Breast epithelium (tissue), 3 donors: ENCODE results near the gene TPD52L1.

ENCODE experiments used
- CTCF ChIP-seq, 3 donors: fragments of 450-650 bp; IDR thresholded peaks; one replicate each; pipeline ENCODE4 v1.5.1; 2016 to 2017; ENCODE audit warnings: antibody characterized with exemption in 3 of 3, mild to moderate bottlenecking in 3 of 3, moderate library complexity in 3 of 3
- POLR2A ChIP-seq: fragments of 450-650 bp; IDR thresholded peaks from one replicate; pipeline ENCODE4 v1.6.1; 2016; ENCODE audit warnings: antibody characterized with exemption, mild to moderate bottlenecking, moderate library complexity
- POLR2AphosphoS5 ChIP-seq, 3 donors: sonication (generic); formaldehyde crosslinking; IDR thresholded peaks; one replicate each; pipeline ENCODE4 v1.6.1; 2017; ENCODE audit warnings: antibody characterized with exemption in 3 of 3

- TF ChIP-seq CTCF (IDR thresholded peaks at IDR 0.05) (no peak), POLR2A (no peak), POLR2AphosphoS5 (IDR thresholded peaks at IDR 0.05) (no peak)
Observed at GRCh38 chr6:125219361-125219895, 65.9 kb downstream of the TPD52L1 start.
